ENCODE data around the gene TRPM3.

GRCh38 chr9:70540016-70540415 lies 581.4 kb downstream of the TRPM3 start:
- no peak for TF ChIP-seq EZH2 (IDR thresholded peaks at IDR 0.05; ENCODE audit: low read depth)
- TF ChIP-seq, protein P1, sequence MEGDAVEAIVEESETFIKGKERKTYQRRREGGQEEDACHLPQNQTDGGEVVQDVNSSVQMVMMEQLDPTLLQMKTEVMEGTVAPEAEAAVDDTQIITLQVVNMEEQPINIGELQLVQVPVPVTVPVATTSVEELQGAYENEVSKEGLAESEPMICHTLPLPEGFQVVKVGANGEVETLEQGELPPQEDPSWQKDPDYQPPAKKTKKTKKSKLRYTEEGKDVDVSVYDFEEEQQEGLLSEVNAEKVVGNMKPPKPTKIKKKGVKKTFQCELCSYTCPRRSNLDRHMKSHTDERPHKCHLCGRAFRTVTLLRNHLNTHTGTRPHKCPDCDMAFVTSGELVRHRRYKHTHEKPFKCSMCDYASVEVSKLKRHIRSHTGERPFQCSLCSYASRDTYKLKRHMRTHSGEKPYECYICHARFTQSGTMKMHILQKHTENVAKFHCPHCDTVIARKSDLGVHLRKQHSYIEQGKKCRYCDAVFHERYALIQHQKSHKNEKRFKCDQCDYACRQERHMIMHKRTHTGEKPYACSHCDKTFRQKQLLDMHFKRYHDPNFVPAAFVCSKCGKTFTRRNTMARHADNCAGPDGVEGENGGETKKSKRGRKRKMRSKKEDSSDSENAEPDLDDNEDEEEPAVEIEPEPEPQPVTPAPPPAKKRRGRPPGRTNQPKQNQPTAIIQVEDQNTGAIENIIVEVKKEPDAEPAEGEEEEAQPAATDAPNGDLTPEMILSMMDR (conservative IDR thresholded peaks at IDR 0.05) = no peak
